ENCODE results near the gene NOC2L. TPM values are rescaled to one million over a fixed set of nuclear protein-coding genes. Genes with fewer than 3 reads are reported as not detected.
A peak's percentile ranks its signal among the peaks of the same experiment; 100 is the strongest.

NOC2L gene
- total RNA-seq, 2 experiments from 2014 or later, result 50.2 to 52.0 TPM

DNA sequence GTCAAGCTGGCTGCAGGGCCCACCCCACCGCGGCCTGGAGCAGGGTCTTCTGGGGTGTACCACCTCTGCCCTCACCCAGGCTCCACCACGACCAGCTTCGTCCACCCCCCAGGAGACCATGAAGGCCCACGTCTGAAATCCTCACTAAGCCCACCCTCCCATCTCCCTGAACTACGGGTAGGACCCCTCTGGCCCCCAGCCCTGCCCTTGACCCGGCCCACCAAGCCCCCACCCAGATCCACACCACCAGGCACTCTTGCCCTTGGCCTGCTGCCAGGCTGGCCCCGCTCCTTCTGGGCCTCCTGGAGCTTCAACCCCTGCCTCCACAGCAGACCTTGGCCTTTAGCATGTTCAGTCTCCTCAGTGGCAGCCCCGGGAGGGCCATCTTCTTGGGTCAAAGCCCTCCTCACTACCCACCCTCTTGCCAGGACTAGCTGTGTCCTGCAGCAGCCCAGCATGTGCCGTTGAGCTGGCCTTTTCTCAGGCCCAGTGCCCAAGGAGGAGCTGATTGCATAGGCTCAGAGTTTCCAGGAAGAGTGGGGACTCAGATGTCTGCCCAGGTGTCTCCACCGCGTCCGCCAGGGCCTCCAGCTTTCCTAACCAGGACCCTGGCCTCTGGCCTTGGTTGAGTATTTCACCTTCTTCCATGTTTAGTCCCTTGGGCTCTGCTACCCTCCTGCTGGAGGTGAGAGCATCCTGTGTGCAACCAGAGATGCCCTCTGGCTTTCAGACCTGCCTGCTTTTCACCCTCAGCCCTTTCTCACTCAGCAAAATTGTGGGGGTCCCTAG, 53.1 kb downstream of the NOC2L start:
- ChIA-PET POLR2A (no interaction called here), CTCF (interaction anchor here (1.2 kb wide), 1 partner anchor 14 kb away, joined by 4 read pairs; no protein-coding TSS in a partner anchor)
- no peak overlapping the region for H3K27ac ChIP-seq (ENCODE audit: low read depth in 1 of 2, low read length in 2 of 2)
- no peaks in the 10 kb centered on the region for H3K36me3 ChIP-seq (ENCODE audit: insufficient read depth, low read length)
- Mint-ChIP-seq H3K4me1 (ENCODE audit: low read depth) (peaks cover 11% of the 10 kb centered on the region), H3K36me3 (ENCODE audit: low read depth) (no peaks in the 10 kb centered on the region), H3K9me3 (no peaks in the 10 kb centered on the region), H3K27ac (no peak overlapping the region), H3K4me3 (peak overlapping the region; percentile 48), H3K27me3 (peaks cover 45% of the 10 kb centered on the region)
- H3K9me3 ChIP-seq (ENCODE audit: control insufficient read depth in 1 of 2, insufficient read depth in 1 of 2, low read length in 2 of 2), result peaks cover 0 to 15% of the 10 kb centered on the region in 2 experiments
- DNase-seq, result peak in 2 of 14 experiments; percentile 32
- peaks cover 27 to 37% of the 10 kb centered on the region in 2 experiments for H3K27me3 ChIP-seq (ENCODE audit: control insufficient read depth in 1 of 2, insufficient read depth in 2 of 2, low read length in 2 of 2)
- H3K4me3 ChIP-seq (ENCODE audit: low read length), result no peak overlapping the region
- ATAC-seq (ENCODE audit: poor library complexity), result no peak
- peaks cover 24% of the 10 kb centered on the region for H3K4me1 ChIP-seq (ENCODE audit: insufficient read depth, low read length)
- intact Hi-C loops (cut with DNase I, micrococcal nuclease), result loop anchor here (2.0 to 10.0 kb wide), 3 partner anchors 15 to 159 kb away; partner anchors contain the start of gene NOC2L (in 1 of the 2)
- TF ChIP-seq CTCF (IDR thresholded peaks at IDR 0.05), result no peak

GRCh38 chr1:905071-905749, 53.8 kb downstream of the NOC2L start:
- Histone ChIP-seq H3K27ac (ENCODE audit: low read depth in 1 of 2, low read length in 2 of 2) (no peak overlapping the region), H3K4me1 (ENCODE audit: insufficient read depth, low read length) (peaks cover 24% of the 10 kb centered on the region), H3K36me3 (ENCODE audit: insufficient read depth, low read length) (no peaks in the 10 kb centered on the region), H3K4me3 (ENCODE audit: low read length) (peak overlapping the region; percentile 41), H3K27me3 (ENCODE audit: control insufficient read depth in 1 of 2, insufficient read depth in 2 of 2, low read length in 2 of 2) (peaks cover 22 to 31% of the 10 kb centered on the region in 2 experiments), H3K9me3 (ENCODE audit: control insufficient read depth in 1 of 2, insufficient read depth in 1 of 2, low read length in 2 of 2) (peaks cover 0 to 11% of the 10 kb centered on the region in 2 experiments)
- Mint-ChIP-seq H3K9me3 (no peaks in the 10 kb centered on the region), H3K36me3 (ENCODE audit: low read depth) (no peaks in the 10 kb centered on the region), H3K27ac (no peak overlapping the region), H3K27me3 (peaks cover 39% of the 10 kb centered on the region), H3K4me1 (ENCODE audit: low read depth) (peaks cover 11% of the 10 kb centered on the region), H3K4me3 (peak overlapping the region; percentile 70)
- TF ChIP-seq CTCF (IDR thresholded peaks at IDR 0.05), result no peak
- DNase-seq (peak in 5 of 14 experiments; percentile 19 to 60 (median 39)), ATAC-seq (ENCODE audit: poor library complexity) (peak; percentile 3)
- CTCF ChIA-PET, result interaction anchor here (0.8 to 1.5 kb wide), 7 partner anchors 15 to 71 kb away, joined by 3 to 4 read pairs (median 3); partner anchors contain the start of genes NOC2L and PLEKHN1
- POLR2A ChIA-PET, result no interaction called here
- intact Hi-C loops (cut with DNase I, micrococcal nuclease), result loop anchor here (2.0 to 10.0 kb wide), 3 partner anchors 16 to 160 kb away; partner anchors contain the start of gene NOC2L (in 1 of the 2)

GRCh38 chr1:904310-904950, 54.6 kb downstream of the NOC2L start:
- Histone ChIP-seq H3K4me3 (ENCODE audit: low read length) (peak overlapping the region; percentile 2), H3K27ac (ENCODE audit: low read depth in 1 of 2, low read length in 2 of 2) (no peak overlapping the region), H3K4me1 (ENCODE audit: insufficient read depth, low read length) (peaks cover 24% of the 10 kb centered on the region), H3K27me3 (ENCODE audit: control insufficient read depth in 1 of 2, insufficient read depth in 2 of 2, low read length in 2 of 2) (peaks cover 28 to 34% of the 10 kb centered on the region in 2 experiments), H3K9me3 (ENCODE audit: control insufficient read depth in 1 of 2, insufficient read depth in 1 of 2, low read length in 2 of 2) (peaks cover 0 to 16% of the 10 kb centered on the region in 2 experiments), H3K36me3 (ENCODE audit: insufficient read depth, low read length) (no peaks in the 10 kb centered on the region)
- ChIA-PET CTCF (interaction anchor here (0.8 to 1.5 kb wide), 7 partner anchors 16 to 71 kb away, joined by 3 to 4 read pairs (median 3); partner anchors contain the start of genes NOC2L and PLEKHN1), POLR2A (no interaction called here)
- ATAC-seq (ENCODE audit: poor library complexity) (peak; percentile 94), DNase-seq (peak; percentile 77 to 94 (median 84))
- no peaks in the 10 kb centered on the region for H3K36me3 Mint-ChIP-seq (ENCODE audit: low read depth)
- intact Hi-C loops (cut with DNase I, micrococcal nuclease), result loop anchor here (1.0 to 10.0 kb wide), 3 partner anchors 16 to 160 kb away; no protein-coding TSS in a partner anchor
- TF ChIP-seq CTCF (IDR thresholded peaks at IDR 0.05), result peak; percentile 71
- H3K27ac Mint-ChIP-seq, result no peak overlapping the region
- H3K4me1 Mint-ChIP-seq (ENCODE audit: low read depth), result peaks cover 11% of the 10 kb centered on the region
- no peaks in the 10 kb centered on the region for H3K9me3 Mint-ChIP-seq
- peaks cover 39% of the 10 kb centered on the region for H3K27me3 Mint-ChIP-seq
- H3K4me3 Mint-ChIP-seq, result peak overlapping the region; percentile 80
